Measurements from ENCODE around the gene LRP8. TPM values are rescaled to one million over a fixed set of nuclear protein-coding genes. Genes with fewer than 3 reads are reported as not detected.
A peak's percentile ranks its signal among the peaks of the same experiment; 100 is the strongest.

LRP8 gene
- total and polyA plus RNA-seq, 2 of the 4 experiments (the other 2 are of a cell fraction): 12.0 to 12.1 TPM

DNA sequence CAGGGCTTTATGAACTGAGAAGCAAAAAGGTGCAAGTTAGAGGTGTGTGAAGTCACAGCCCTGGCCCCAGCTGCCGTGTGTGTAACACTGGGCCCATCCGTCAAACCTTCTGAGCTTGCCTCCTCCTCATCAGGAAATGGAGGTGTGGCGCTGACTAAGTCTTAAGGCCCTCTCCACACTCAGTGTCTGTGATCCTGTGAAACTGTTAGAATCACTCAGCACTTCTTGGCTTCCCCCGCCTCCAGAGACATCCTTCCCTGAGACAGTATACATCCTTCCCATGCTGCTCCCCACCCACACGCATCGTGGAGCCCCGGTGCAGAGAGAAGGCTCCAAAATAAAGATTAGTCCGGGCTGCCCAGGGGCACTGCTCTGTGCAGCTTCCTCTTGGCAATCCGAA, 33.3 kb downstream of the LRP8 start:
- Histone ChIP-seq H3K27me3 (ENCODE audit: control insufficient read depth, insufficient read depth, low read length) (no peaks in the 10 kb centered on the region), H3K4me2 (ENCODE audit: low read depth, low read length) (no peak overlapping the region), H2BK120ac (ENCODE audit: low read depth, low read length) (no peak overlapping the region), H3K4ac (ENCODE audit: low read depth, low read length) (no peak overlapping the region), H3K14ac (replicated peaks; ENCODE audit: low read depth, low read length) (no peak overlapping the region), H3K23ac (ENCODE audit: low read depth, low read length) (no peak overlapping the region), H3K9me1 (ENCODE audit: insufficient read depth, low read length) (peaks cover 8% of the 10 kb centered on the region), H3K79me1 (ENCODE audit: low read depth in 1 of 2, low read length in 2 of 2) (peaks cover 8 to 10% of the 10 kb centered on the region in 2 experiments; a peak in 2 of 4 replicates), H4K91ac (ENCODE audit: insufficient read depth, low read depth, low read length) (no peak overlapping the region), H4K8ac (ENCODE audit: low read depth in 2 of 2, low read length in 2 of 2) (no peak overlapping the region; a peak in 1 of 4 replicates), H3K4me3 (ENCODE audit: insufficient read depth, low read depth, low read length) (no peak overlapping the region), H2AK9ac (replicated peaks; ENCODE audit: low read depth, low read length, poor library complexity) (no peak overlapping the region), H3K4me1 (ENCODE audit: control insufficient read depth, insufficient read depth, low read length) (peaks cover 13% of the 10 kb centered on the region), H4K20me1 (ENCODE audit: insufficient read depth, low read length) (peaks cover 5% of the 10 kb centered on the region; the same call in 1 of the 2 replicates), H4K5ac (ENCODE audit: low read depth, low read length) (no peak overlapping the region), H3K18ac (ENCODE audit: low read depth, low read length) (no peak overlapping the region), H2BK20ac (ENCODE audit: low read depth, low read length) (no peak overlapping the region), H3K56ac (ENCODE audit: extremely low read depth, insufficient read depth, low read length) (no peak overlapping the region), H3K9ac (ENCODE audit: low read depth, low read length) (no peak overlapping the region), H3K27ac (ENCODE audit: insufficient read depth, low read length) (no peak overlapping the region), H3K36me3 (ENCODE audit: control insufficient read depth, insufficient read depth, low read length) (no peaks in the 10 kb centered on the region), H2AFZ (replicated peaks; ENCODE audit: low read length, poor library complexity) (peak overlapping the region; percentile 53), H3K9me3 (ENCODE audit: control insufficient read depth, insufficient read depth, low read length) (no peaks in the 10 kb centered on the region), H2AK5ac (ENCODE audit: low read depth, low read length) (no peak overlapping the region; the same call in 1 of the 2 replicates), H2BK5ac (ENCODE audit: low read depth, low read length, poor library complexity, severe bottlenecking) (no peak overlapping the region), H2BK15ac (ENCODE audit: low read depth, low read length) (no peak overlapping the region)
- in situ Hi-C loops (cut with MboI; ENCODE audit: low sequenced_read_pairs) (no loop called here), intact Hi-C loops (cut with micrococcal nuclease) (no loop called here), dilution Hi-C loops (cut with HindIII; ENCODE audit: low sequenced_read_pairs, unreplicated experiment) (no loop called here)
- ChIA-PET POLR2A (ENCODE audit: unreplicated experiment) (no interaction called here), CTCF (interaction anchor here (1.0 kb wide), 1 partner anchor 99 kb away, joined by 5 read pairs; no protein-coding TSS in a partner anchor)
- BruUV-seq (replicated peaks): no TSS peak
- peak; percentile 78 for DNase-seq
- 50% methylated on average over 2 of the region's 9 CpGs; no CpG with 5 or more reads in 1 of the 2 experiments for WGBS, 2 experiments (ENCODE audit: extremely low coverage in 2 of 2, insufficient read length in 1 of 2)
- peak; percentile 85 for ATAC-seq (ENCODE audit: low read depth)
- peak; percentile 52 for TF ChIP-seq MAFK (IDR thresholded peaks at IDR 0.05; ENCODE audit: low read depth, low read length)
- TF ChIP-seq, protein P1, sequence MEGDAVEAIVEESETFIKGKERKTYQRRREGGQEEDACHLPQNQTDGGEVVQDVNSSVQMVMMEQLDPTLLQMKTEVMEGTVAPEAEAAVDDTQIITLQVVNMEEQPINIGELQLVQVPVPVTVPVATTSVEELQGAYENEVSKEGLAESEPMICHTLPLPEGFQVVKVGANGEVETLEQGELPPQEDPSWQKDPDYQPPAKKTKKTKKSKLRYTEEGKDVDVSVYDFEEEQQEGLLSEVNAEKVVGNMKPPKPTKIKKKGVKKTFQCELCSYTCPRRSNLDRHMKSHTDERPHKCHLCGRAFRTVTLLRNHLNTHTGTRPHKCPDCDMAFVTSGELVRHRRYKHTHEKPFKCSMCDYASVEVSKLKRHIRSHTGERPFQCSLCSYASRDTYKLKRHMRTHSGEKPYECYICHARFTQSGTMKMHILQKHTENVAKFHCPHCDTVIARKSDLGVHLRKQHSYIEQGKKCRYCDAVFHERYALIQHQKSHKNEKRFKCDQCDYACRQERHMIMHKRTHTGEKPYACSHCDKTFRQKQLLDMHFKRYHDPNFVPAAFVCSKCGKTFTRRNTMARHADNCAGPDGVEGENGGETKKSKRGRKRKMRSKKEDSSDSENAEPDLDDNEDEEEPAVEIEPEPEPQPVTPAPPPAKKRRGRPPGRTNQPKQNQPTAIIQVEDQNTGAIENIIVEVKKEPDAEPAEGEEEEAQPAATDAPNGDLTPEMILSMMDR (conservative IDR thresholded peaks at IDR 0.05; ENCODE audit: low read depth, low read length): no peak
- TF ChIP-seq RCOR1 (IDR thresholded peaks at IDR 0.05; ENCODE audit: insufficient replicate concordance, low read length): no peak

Measured in IMR-90 (cell line).